ENCODE measurements around the gene BANF2.

The BANF2 gene

DNA sequence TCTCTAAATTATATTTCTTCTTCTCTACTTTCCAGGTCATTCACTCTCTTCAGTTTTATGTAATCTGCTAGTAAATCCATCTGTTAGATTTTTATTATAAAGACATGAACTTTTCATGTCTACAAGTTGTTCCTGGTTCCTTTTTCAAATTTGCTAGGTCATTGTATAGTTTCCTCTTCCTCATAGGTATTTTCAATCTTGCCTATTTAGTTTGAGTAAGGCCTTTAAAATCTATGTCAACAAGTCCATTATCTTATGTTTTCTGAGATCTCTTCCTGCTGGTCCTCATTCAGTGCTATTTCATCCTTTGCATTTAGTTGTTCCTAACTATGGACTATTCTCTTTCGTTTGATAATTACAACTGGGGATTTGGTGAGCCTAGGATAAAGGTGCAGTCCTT, 28.8 kb upstream of the BANF2 start:
- in situ Hi-C loops (cut with HindIII; ENCODE audit: low sequenced_read_pairs): no loop called here
- DNase-seq (ENCODE audit: low read depth, low spot score): no peak
- TF ChIP-seq, protein P1, sequence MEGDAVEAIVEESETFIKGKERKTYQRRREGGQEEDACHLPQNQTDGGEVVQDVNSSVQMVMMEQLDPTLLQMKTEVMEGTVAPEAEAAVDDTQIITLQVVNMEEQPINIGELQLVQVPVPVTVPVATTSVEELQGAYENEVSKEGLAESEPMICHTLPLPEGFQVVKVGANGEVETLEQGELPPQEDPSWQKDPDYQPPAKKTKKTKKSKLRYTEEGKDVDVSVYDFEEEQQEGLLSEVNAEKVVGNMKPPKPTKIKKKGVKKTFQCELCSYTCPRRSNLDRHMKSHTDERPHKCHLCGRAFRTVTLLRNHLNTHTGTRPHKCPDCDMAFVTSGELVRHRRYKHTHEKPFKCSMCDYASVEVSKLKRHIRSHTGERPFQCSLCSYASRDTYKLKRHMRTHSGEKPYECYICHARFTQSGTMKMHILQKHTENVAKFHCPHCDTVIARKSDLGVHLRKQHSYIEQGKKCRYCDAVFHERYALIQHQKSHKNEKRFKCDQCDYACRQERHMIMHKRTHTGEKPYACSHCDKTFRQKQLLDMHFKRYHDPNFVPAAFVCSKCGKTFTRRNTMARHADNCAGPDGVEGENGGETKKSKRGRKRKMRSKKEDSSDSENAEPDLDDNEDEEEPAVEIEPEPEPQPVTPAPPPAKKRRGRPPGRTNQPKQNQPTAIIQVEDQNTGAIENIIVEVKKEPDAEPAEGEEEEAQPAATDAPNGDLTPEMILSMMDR (IDR thresholded peaks at IDR 0.05; ENCODE audit: low read depth, low read length): no peak
- H3K4me3 ChIP-seq (ENCODE audit: low read depth, low read length): no peak overlapping the region

DNA sequence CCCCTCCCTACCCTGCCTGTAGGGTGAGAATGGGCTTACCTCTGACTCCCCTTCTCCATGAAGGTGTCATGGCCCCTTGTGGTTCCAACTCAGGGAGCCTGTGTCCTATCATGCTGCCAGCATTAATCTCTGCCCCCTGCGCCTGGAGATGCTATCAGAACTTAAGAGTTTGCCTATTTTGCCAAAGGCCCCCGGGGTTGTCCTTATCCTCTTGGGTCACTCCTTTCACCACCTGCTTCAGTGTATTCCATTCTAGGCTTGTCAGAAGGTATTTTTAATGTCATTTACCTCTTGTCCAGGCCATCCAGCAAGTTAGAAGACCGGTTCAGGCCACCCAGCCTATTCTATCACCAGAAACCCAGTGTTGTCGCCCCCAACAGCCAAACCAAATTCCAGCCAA, 28.2 kb upstream of the BANF2 start:
- in situ Hi-C loops (cut with HindIII; ENCODE audit: low sequenced_read_pairs): no loop called here
- DNase-seq (ENCODE audit: low read depth, low spot score): no peak
- no peak overlapping the region for H3K4me3 ChIP-seq (ENCODE audit: low read depth, low read length)
- TF ChIP-seq, protein P1 (IDR thresholded peaks at IDR 0.05; ENCODE audit: low read depth, low read length): no peak

DNA sequence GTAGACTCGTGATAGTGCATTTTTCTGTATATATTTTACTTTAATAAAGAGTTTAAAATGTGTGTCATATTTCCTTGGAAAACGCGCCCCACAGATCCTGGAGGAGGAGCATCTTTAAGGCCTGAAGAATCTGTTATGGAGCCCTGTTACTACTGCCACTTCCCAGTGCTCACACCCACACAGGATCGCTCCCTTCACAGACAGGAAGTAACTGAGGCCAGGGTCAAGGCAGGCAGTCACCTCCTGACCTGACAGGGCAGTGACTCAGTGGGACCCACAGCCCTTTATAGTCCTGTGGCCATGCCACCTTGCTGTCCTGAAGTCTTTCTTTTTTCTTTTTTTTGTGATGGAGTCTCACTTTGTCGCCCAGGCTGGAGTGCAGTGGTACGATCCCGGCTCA, 26.7 kb upstream of the BANF2 start:
- no peak for DNase-seq (ENCODE audit: low read depth, low spot score)
- no peak overlapping the region for H3K4me3 ChIP-seq (ENCODE audit: low read depth, low read length)
- TF ChIP-seq, protein P1 (IDR thresholded peaks at IDR 0.05; ENCODE audit: low read depth, low read length): no peak
- in situ Hi-C loops (cut with HindIII; ENCODE audit: low sequenced_read_pairs): no loop called here

DNA sequence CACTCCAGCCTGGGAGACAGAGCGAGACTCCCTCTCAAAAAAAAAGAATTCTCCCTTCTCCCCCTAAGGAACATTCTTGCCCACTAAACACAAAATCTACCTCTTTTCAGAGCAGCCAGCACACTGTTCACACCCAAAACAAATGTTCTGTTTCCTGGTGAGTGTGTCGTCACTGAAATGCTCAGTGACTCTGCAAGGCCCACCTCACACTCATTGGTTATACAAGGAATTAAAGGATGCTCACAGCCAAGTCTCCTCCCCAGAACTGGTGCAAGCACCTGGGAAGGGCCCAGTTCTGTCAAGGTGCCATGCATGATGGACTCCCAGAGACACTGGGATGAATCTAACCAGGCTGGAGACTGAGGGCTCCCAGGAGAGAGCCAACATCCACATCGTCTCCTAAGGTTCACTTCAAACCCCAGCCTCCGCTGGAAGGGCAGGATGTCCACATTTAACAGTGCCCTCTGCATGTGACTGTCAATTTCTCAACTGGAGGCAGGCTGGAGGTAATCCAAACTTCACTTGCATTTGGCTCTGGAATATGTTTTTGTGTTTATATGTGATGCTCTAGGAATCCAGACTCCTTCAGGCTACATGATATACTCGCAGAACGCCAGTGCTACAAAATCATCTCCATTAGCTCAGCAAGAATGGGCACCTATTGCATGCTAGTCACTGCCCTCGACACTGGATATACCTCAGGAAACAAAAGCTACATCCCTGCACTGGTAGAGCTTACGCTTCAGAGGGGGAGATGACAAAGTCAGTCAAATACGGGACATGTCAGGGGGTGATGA, 24.8 kb upstream of the BANF2 start:
- in situ Hi-C loops (cut with HindIII; ENCODE audit: low sequenced_read_pairs): no loop called here
- no peak for DNase-seq (ENCODE audit: low read depth, low spot score)
- TF ChIP-seq, protein P1 (IDR thresholded peaks at IDR 0.05; ENCODE audit: low read depth, low read length): no peak
- no peak overlapping the region for H3K4me3 ChIP-seq (ENCODE audit: low read depth, low read length)

DNA sequence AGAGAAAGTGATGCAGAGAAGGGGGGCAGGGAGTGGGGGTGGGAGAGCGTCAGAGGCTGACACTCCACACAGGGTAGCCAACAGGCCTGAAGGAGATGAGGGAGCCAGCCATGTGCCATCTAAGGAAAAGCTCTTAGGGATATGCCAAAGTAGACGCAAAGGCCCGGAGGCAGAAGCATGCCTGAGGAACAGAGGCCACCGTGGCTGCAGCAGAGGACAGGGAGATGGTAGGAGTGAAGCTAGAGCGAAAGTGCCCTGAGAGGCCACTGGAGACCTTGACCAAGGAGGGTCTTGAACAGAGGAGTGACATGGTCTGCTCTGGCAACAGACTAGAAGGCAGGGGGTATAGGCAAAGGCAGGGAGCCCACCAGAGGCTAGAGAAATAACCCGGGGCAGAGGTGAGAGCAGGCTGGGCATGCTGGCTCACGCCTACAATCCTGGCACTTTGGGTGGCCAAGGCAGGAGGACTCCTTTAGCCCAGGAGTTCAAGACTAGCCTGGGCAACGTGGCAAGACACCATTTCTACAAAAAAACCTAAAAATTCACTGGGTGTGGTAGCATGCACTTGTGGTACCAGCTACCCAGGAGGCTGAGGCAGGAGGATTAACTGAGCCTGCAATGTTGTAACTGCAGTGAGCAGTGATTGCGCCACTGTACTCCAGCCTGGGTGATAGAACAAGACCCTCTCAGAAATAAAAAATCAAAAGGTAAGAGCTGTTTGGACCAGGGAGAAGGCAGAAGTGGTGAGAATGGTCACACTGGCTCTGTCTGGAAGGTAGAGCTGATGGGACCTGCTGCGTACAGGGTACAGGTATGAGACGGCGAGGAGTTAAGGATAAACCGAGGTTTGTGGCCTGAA, 24.0 kb upstream of the BANF2 start:
- no peak for DNase-seq (ENCODE audit: low read depth, low spot score)
- in situ Hi-C loops (cut with HindIII; ENCODE audit: low sequenced_read_pairs): no loop called here
- no peak overlapping the region for H3K4me3 ChIP-seq (ENCODE audit: low read depth, low read length)
- TF ChIP-seq, protein P1 (IDR thresholded peaks at IDR 0.05; ENCODE audit: low read depth, low read length): no peak

DNA sequence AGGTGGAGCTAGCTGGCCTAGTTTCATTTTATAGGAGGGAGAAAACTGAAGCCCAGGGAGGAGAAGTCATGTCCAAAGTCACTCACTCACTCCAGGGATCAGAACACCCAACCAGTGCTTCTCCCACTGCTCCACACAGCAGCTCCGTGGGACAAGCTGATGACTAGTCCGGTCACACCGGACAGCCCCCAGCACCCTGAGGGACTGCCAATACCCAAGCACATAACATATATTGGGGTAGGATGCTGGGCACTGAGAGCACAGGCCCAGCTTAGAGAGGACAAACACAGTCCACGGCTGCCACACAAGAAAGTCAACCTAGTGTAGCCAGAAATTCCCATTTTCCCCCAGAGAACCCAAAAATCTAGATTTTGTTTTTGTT, 23.4 kb upstream of the BANF2 start:
- DNase-seq (ENCODE audit: low read depth, low spot score): no peak
- in situ Hi-C loops (cut with HindIII; ENCODE audit: low sequenced_read_pairs): no loop called here
- TF ChIP-seq, protein P1 (IDR thresholded peaks at IDR 0.05; ENCODE audit: low read depth, low read length): no peak
- no peak overlapping the region for H3K4me3 ChIP-seq (ENCODE audit: low read depth, low read length)
